RKO (cell line): ENCODE data around the gene PANK3.
A peak's percentile ranks its signal among the peaks of the same experiment; 100 is the strongest.
"Not testable (repeated sequence)": the region's sequence is repeated elsewhere in the genome, so short reads cannot be mapped to it uniquely, and the experiment has no call there.

Source experiments
- DNase-seq: peaks from one replicate; pipeline ENCODE4 v3.0.0-alpha.2; 2016; ENCODE audit warnings: low spot score

The PANK3 gene

GRCh38 chr5:168578538-168579487, at the start of gene PANK3:
Gene PANK3, minus strand, starts transcription at chr5:168579368. Its CDS starts 85 bp downstream, at chr5:168579283.
- DNase-seq, result peak; percentile 70

- no peak for DNase-seq
Observed at GRCh38 chr5:168624850-168625364, 45.7 kb upstream of the PANK3 start.

DNA sequence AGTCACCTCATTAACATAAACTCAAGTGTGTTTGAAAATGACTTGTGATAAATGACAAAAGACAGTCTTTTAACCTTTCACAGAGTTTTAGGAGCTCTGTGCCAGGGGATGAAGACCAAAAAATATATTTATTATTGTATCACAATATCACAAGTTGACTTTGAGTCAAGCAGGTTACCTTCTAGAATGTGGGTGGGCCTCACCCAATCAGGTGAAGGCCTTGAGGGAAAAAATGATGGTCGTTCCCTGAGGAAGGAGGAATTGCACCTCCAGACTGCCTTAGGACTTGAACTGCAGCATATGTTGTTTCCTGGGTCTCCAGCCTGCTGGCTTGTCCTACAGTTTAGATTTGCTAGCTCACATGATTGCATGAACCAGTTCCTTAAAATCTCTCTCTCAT, 41.6 kb upstream of the PANK3 start:
- DNase-seq, result no peak

DNA sequence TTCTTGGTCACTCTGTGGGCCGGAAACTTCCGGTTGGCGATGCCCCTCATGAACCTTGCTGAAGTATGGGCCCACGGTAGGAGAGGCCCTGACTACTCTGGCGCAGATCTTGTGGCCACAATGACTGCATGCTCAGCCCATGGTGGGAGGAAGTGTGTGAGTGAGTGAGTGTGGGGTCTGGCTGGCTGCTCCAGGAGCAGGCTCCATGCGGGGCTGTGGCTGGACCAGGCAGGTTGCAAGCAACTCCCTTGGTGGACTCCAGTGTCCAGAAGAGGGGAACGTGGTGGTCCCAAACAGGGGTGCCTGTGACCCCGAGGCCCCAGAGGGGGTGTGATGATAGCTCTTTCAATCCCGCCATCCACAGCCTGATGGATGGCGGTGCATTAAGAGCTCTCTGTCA, 35.5 kb upstream of the PANK3 start:
- no peak for DNase-seq

GRCh38 chr5:168613996-168614395, 34.8 kb upstream of the PANK3 start:
- no peak for DNase-seq

DNA sequence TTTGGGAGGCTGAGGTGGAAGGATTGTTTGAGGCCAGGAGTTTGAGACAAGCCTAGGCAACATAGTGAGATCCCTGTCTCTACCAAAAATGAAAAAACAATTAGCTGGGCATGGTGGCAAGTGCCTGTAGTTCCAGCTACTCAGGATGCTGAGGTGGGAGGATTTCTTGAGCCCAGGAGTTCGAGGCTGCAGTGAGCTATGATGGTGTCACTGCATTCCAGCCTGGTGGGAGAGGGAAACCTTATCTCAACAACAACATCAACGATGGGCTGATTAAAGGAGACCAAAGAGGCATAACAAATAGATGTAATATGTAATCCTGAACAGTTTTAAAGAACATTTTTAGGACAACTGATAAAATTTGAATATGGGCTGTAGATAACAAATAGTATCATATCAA, 34.2 kb upstream of the PANK3 start:
- no peak for DNase-seq

DNA sequence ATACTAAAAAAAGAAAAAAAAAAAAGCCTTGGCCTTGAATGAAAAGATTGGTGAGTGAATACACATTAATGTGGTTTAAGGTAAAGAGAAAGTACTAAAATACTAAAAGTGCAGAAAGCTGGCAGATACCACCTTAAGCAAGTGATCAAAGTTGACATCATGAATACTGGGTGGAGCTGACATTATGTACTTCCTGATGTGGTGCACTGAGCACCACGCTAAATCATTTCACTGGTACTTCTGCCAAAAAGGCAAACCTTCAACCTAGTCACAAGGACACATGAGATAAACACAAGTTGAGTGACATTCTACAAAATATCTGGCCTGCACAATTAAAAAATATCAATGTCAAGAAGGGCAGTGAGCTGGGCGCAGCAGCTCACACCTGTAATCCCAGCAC, 33.8 kb upstream of the PANK3 start:
- no peak for DNase-seq

- no peak for DNase-seq
Observed at GRCh38 chr5:168612123-168612522, 33.0 kb upstream of the PANK3 start.

- DNase-seq, result no peak
Observed at GRCh38 chr5:168611165-168611564, 32.0 kb upstream of the PANK3 start.

- no peak for DNase-seq
Observed at GRCh38 chr5:168609806-168610482, 30.8 kb upstream of the PANK3 start.

GRCh38 chr5:168608821-168609220, 29.7 kb upstream of the PANK3 start:
- DNase-seq, result no peak

DNA sequence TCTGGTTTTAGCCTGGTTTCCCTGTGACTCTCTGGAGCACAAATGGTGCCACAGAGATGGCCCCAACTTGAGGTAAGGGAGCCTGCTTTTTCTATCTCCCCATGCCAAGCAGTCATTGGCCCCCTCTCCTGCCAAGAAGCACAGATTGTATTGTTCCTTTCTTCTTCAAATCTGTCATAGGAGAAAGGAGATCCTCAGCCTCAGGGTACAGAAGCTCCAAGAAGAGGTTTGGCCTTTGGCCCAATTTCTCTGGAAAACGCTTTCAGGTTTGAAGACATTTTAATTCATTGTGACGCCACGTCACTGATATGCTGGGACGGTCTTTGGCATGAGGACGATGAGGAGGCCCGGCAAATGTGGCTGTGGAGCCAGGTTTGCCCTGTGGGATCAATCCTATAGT, 29.2 kb upstream of the PANK3 start:
- DNase-seq, result no peak

DNA sequence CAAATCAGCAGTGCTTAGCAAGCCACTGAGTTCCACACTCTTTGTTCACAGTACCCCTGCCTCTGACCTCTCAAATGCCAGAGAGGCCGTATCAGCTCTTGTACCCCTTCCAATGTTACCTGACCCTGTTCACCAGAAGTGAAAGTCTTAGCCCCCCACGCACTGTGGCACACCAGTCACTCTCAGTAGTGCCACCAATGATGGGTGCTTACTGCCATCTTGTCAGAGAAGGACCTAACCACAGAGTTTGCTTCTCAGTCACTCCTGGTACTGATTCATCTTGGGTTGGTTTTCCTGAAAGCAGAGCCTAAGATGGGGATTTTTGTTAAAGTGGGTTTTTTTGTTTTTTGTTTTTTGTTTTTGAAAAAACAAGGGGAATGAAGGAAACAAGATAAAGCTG, 28.8 kb upstream of the PANK3 start:
- no peak for DNase-seq

GRCh38 chr5:168606562-168606961, 27.4 kb upstream of the PANK3 start:
- DNase-seq, result no peak

GRCh38 chr5:168604436-168604835, 25.3 kb upstream of the PANK3 start:
- no peak for DNase-seq

DNA sequence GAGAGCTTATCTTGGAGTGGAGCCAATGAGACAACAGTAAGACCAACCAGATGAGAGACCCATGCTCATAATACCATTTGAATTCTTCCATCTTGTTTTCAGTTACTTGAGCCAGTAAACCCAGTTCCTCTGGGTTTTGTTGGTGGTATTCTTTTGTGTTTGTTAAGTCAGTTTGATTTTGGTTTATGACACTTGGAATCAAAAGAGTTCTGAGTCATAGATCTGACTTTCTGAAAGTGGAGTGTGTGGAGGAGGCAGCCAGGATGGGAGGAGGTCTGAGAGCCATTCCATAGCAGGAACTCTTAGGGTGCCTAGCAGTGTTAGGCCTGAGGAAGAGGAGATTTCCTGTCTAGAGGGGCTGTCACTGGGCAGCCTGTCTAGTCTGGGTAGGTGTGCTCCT, 24.6 kb upstream of the PANK3 start:
- DNase-seq, result no peak

DNA sequence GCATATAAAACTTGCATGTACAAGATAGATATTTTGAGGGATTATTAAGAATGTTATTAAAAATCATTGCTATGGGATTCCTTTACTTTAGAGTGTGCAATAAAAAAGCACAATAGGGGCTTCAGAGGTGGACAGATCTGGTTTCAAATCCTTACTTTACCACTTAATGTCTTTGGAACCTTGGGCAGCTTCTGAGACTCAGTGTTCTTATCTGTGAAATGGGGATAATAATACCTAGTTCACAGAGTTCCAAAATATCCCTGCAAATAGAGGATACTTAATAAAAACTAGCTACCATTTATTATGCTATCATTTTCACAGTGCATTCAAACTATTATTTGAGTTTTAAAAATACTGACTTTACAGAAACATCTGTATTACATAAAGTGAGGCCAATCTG, 23.3 kb upstream of the PANK3 start:
- no peak for DNase-seq

- DNase-seq, result no peak
Observed at GRCh38 chr5:168601972-168602371, 22.8 kb upstream of the PANK3 start.

DNA sequence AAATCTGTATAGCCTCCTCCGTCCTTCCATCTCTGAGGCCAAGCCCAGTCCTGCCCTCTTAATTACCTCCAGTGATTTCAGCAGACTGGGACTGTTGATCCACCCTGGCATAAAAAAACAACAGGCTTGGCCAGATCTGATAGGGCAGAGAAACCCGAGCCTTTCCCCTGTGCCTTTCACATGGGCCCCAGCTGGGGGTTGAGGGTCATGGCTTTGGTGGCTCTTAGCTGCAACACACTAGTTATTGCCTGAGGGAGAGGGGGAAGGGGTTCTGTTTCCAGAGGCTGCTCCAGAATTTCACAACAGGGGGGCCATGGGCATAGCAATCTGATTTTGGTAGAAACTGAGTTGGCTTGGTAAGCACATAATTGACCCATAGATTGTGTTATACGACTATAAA, 21.2 kb upstream of the PANK3 start:
- DNase-seq, result no peak

- DNase-seq, result no peak
Observed at GRCh38 chr5:168599826-168600225, 20.7 kb upstream of the PANK3 start.

DNA sequence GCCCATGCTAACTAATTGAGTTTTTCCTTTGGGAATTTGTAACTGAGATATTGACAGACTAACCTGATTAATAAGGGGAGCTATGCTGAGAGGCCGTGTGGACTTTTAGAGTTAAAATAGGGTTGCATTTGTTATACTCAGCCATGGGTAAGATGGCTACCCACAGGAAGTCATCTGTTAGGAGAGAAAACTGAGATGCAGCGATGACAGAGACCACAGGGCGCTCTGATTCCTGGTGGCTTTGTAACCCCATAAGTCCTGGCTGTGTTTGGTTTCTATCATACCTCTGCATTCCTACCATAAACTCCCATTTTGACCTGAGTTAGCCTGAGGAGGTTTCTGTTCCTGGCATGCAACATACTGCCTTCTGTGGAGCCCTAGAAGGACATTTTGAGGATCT, 19.5 kb upstream of the PANK3 start:
- DNase-seq, result no peak

GRCh38 chr5:168596927-168597326, 17.8 kb upstream of the PANK3 start:
- DNase-seq, result no peak

GRCh38 chr5:168596122-168596521, 17.0 kb upstream of the PANK3 start:
- not testable (repeated sequence) for DNase-seq
